ENCODE measurements around the gene DLK1. TPM values are rescaled to one million over a fixed set of nuclear protein-coding genes. Genes with fewer than 3 reads are reported as not detected.

Gene DLK1
- total and polyA plus RNA-seq, 2 of the 4 experiments (the other 2 are of a cell fraction): under 0.01 to 0.07 TPM

DNA sequence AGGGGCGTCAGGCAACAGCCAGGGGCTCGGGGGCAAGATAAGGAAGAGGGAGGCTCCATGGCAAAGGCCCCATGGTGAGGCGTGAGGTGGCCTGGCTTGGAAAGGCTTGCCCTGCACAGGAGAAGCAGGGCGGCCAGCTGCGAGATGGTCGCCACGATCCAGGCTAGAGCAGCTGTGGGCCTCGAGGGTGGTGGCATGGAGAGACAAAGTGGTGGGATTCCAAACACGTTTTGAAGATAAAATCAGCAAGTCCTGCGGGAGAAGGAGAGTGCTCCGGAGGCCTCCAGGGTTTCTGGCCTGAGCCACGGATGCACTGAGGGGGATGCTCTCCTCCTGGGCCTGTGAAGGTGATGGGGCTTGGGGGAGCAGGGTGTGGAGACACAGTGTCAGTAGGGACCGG is 20.5 kb upstream of the DLK1 start:
- Histone ChIP-seq H3K18ac (ENCODE audit: low read depth, low read length) (no peak overlapping the region), H3K27me3 (ENCODE audit: control insufficient read depth, insufficient read depth, low read length) (peaks cover 54% of the 10 kb centered on the region), H3K4me3 (ENCODE audit: insufficient read depth, low read depth, low read length) (no peak overlapping the region), H3K14ac (replicated peaks; ENCODE audit: low read depth, low read length) (no peak overlapping the region), H3K4me1 (ENCODE audit: control insufficient read depth, insufficient read depth, low read length) (no peaks in the 10 kb centered on the region; the same call in 1 of the 2 replicates), H2BK5ac (ENCODE audit: low read depth, low read length, poor library complexity, severe bottlenecking) (no peak overlapping the region), H3K4ac (ENCODE audit: low read depth, low read length) (no peak overlapping the region), H4K91ac (ENCODE audit: insufficient read depth, low read depth, low read length) (no peak overlapping the region), H4K8ac (ENCODE audit: low read depth in 2 of 2, low read length in 2 of 2) (no peak overlapping the region), H3K9me3 (ENCODE audit: control insufficient read depth, insufficient read depth, low read length) (no peaks in the 10 kb centered on the region), H3K4me2 (ENCODE audit: low read depth, low read length) (no peak overlapping the region), H3K56ac (ENCODE audit: extremely low read depth, insufficient read depth, low read length) (no peak overlapping the region), H2AFZ (replicated peaks; ENCODE audit: low read length, poor library complexity) (no peak overlapping the region), H3K36me3 (ENCODE audit: control insufficient read depth, insufficient read depth, low read length) (no peaks in the 10 kb centered on the region), H3K23ac (ENCODE audit: low read depth, low read length) (no peak overlapping the region), H3K9me1 (ENCODE audit: insufficient read depth, low read length) (peaks cover 4% of the 10 kb centered on the region; the same call in 1 of the 2 replicates), H2BK120ac (ENCODE audit: low read depth, low read length) (no peak overlapping the region), H2AK5ac (ENCODE audit: low read depth, low read length) (no peak overlapping the region), H4K5ac (ENCODE audit: low read depth, low read length) (no peak overlapping the region), H2BK15ac (ENCODE audit: low read depth, low read length) (no peak overlapping the region), H2AK9ac (replicated peaks; ENCODE audit: low read depth, low read length, poor library complexity) (no peak overlapping the region), H3K9ac (ENCODE audit: low read depth, low read length) (no peak overlapping the region), H2BK20ac (ENCODE audit: low read depth, low read length) (no peak overlapping the region), H4K20me1 (ENCODE audit: insufficient read depth, low read length) (no peaks in the 10 kb centered on the region), H3K27ac (ENCODE audit: insufficient read depth, low read length) (no peak overlapping the region), H3K79me1 (ENCODE audit: low read depth in 1 of 2, low read length in 2 of 2) (no peaks in the 10 kb centered on the region)
- TF ChIP-seq, protein P1, sequence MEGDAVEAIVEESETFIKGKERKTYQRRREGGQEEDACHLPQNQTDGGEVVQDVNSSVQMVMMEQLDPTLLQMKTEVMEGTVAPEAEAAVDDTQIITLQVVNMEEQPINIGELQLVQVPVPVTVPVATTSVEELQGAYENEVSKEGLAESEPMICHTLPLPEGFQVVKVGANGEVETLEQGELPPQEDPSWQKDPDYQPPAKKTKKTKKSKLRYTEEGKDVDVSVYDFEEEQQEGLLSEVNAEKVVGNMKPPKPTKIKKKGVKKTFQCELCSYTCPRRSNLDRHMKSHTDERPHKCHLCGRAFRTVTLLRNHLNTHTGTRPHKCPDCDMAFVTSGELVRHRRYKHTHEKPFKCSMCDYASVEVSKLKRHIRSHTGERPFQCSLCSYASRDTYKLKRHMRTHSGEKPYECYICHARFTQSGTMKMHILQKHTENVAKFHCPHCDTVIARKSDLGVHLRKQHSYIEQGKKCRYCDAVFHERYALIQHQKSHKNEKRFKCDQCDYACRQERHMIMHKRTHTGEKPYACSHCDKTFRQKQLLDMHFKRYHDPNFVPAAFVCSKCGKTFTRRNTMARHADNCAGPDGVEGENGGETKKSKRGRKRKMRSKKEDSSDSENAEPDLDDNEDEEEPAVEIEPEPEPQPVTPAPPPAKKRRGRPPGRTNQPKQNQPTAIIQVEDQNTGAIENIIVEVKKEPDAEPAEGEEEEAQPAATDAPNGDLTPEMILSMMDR (conservative IDR thresholded peaks at IDR 0.05; ENCODE audit: low read depth, low read length): no peak
- TF ChIP-seq SMC3 (IDR thresholded peaks at IDR 0.05; ENCODE audit: low read depth, low read length) (no peak), NFE2L2 (IDR thresholded peaks at IDR 0.05; ENCODE audit: low read depth, low read length) (no peak), MAFK (IDR thresholded peaks at IDR 0.05; ENCODE audit: low read depth, low read length) (no peak), RAD21 (IDR thresholded peaks at IDR 0.05; ENCODE audit: low read length) (no peak), POLR2A (IDR thresholded peaks at IDR 0.05; ENCODE audit: low read depth, low read length) (no peak), BHLHE40 (IDR thresholded peaks at IDR 0.05; ENCODE audit: low read depth, low read length) (no peak), MAZ (IDR thresholded peaks at IDR 0.05; ENCODE audit: borderline replicate concordance, low read depth, low read length) (no peak), CEBPB (IDR thresholded peaks at IDR 0.05; ENCODE audit: low read depth, low read length) (no peak), CHD1 (IDR thresholded peaks at IDR 0.05; ENCODE audit: low read depth, low read length) (no peak), MXI1 (IDR thresholded peaks at IDR 0.05; ENCODE audit: borderline replicate concordance, low read depth, low read length) (no peak), RFX5 (IDR thresholded peaks at IDR 0.05; ENCODE audit: low read depth, low read length) (no peak), FOS (IDR thresholded peaks at IDR 0.05; ENCODE audit: low read depth, low read length) (no peak), RCOR1 (IDR thresholded peaks at IDR 0.05; ENCODE audit: insufficient replicate concordance, low read length) (no peak)
- TF ChIP-seq, protein P2, sequence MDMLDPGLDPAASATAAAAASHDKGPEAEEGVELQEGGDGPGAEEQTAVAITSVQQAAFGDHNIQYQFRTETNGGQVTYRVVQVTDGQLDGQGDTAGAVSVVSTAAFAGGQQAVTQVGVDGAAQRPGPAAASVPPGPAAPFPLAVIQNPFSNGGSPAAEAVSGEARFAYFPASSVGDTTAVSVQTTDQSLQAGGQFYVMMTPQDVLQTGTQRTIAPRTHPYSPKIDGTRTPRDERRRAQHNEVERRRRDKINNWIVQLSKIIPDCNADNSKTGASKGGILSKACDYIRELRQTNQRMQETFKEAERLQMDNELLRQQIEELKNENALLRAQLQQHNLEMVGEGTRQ (IDR thresholded peaks at IDR 0.05; ENCODE audit: low read depth, low read length): no peak
- TF ChIP-seq, protein P3, sequence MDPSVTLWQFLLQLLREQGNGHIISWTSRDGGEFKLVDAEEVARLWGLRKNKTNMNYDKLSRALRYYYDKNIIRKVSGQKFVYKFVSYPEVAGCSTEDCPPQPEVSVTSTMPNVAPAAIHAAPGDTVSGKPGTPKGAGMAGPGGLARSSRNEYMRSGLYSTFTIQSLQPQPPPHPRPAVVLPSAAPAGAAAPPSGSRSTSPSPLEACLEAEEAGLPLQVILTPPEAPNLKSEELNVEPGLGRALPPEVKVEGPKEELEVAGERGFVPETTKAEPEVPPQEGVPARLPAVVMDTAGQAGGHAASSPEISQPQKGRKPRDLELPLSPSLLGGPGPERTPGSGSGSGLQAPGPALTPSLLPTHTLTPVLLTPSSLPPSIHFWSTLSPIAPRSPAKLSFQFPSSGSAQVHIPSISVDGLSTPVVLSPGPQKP (IDR thresholded peaks at IDR 0.05; ENCODE audit: borderline replicate concordance, low read depth, low read length): no peak
- BruUV-seq (replicated peaks): no TSS peak
- ChIA-PET CTCF (no interaction called here), POLR2A (ENCODE audit: unreplicated experiment) (interaction anchor here (0.6 kb wide), 1 partner anchor 122 kb away, joined by 4 read pairs; no protein-coding TSS in a partner anchor)
- WGBS, 2 experiments (ENCODE audit: extremely low coverage in 2 of 2, insufficient read length in 1 of 2): 13% methylated on average over 5 of the region's 13 CpGs; no CpG with 5 or more reads in 1 of the 2 experiments
- no peak for DNase-seq
- in situ Hi-C loops (cut with MboI; ENCODE audit: low sequenced_read_pairs) (loop anchor here (25.0 kb wide), 1 partner anchor 531 kb away; no protein-coding TSS in a partner anchor), intact Hi-C loops (cut with micrococcal nuclease) (no loop called here), dilution Hi-C loops (cut with HindIII; ENCODE audit: low sequenced_read_pairs, unreplicated experiment) (no loop called here)
- no peak for ATAC-seq (ENCODE audit: low read depth)
